IMR-90 (cell line): Measurements from ENCODE around the gene A1BG.

Experiments used
- CTCF ChIP-seq: conservative IDR thresholded peaks from 2 replicates; pipeline ENCODE4 v1.5.1; 2012; ENCODE audit warnings: mild to moderate bottlenecking, low read depth, low read length, improper control_type of control experiment
- MAFK ChIP-seq: IDR thresholded peaks from 2 replicates; pipeline ENCODE4 v1.6.1; 2012; ENCODE audit warnings: low read depth, low read length, improper control_type of control experiment
- MAZ ChIP-seq: IDR thresholded peaks from 2 replicates; pipeline ENCODE4 v1.6.1; 2012; ENCODE audit warnings: low read depth, mild to moderate bottlenecking, low read length, improper control_type of control experiment, moderate library complexity, borderline replicate concordance
- POLR2A ChIP-seq: IDR thresholded peaks from 2 replicates; pipeline ENCODE4 v1.6.1; 2012; ENCODE audit warnings: mild to moderate bottlenecking, low read depth, low read length
- RFX5 ChIP-seq: IDR thresholded peaks from 2 replicates; pipeline ENCODE4 v1.8.0; 2012; ENCODE audit warnings: low read depth, mild to moderate bottlenecking, low read length, moderate library complexity
- USF2 ChIP-seq: fragments of 150-350 bp; IDR thresholded peaks from 2 replicates; pipeline ENCODE4 v1.6.1; 2017; ENCODE audit warnings: mild to moderate bottlenecking, antibody characterized with exemption, low read length, low read depth

- TF ChIP-seq CTCF: no peak
- no peak for TF ChIP-seq MAZ
- no peak for TF ChIP-seq POLR2A
- no peak for TF ChIP-seq MAFK
- TF ChIP-seq RFX5: no peak
- no peak for TF ChIP-seq USF2
Measured at GRCh38 chr19:58381460-58382212, 28.3 kb upstream of the A1BG start.
